ENCODE data around the gene ERI3.
A peak's percentile ranks its signal among the peaks of the same experiment; 100 is the strongest.

Gene ERI3

GRCh38 chr1:44323947-44324346, 31.1 kb downstream of the ERI3 start:
- DNase-seq (ENCODE audit: low read depth, low spot score), result no peak
- no peak overlapping the region for H3K4me3 ChIP-seq (ENCODE audit: low read length)

GRCh38 chr1:44322367-44322766, 32.7 kb downstream of the ERI3 start:
- no peak for DNase-seq (ENCODE audit: low read depth, low spot score)
- no peak overlapping the region for H3K4me3 ChIP-seq (ENCODE audit: low read length)

- H3K4me3 ChIP-seq (ENCODE audit: low read length), result no peak overlapping the region
Measured at GRCh38 chr1:44321466-44321865, 33.6 kb downstream of the ERI3 start.

GRCh38 chr1:44318097-44319088, 36.7 kb downstream of the ERI3 start:
- H3K4me3 ChIP-seq (ENCODE audit: low read length), result no peak overlapping the region
- DNase-seq (ENCODE audit: low read depth, low spot score), result peak; percentile 16

More at GRCh38 chr1:44321466-44321865, 33.6 kb downstream of the ERI3 start:
- DNase-seq (ENCODE audit: low read depth, low spot score), result no peak

- H3K4me3 ChIP-seq (ENCODE audit: low read length), result no peak overlapping the region
- peak; percentile 27 for DNase-seq (ENCODE audit: low read depth, low spot score)
Measured at GRCh38 chr1:44316231-44316759, 38.8 kb downstream of the ERI3 start.

GRCh38 chr1:44315521-44315920, 39.5 kb downstream of the ERI3 start:
- no peak overlapping the region for H3K4me3 ChIP-seq (ENCODE audit: low read length)
- no peak for DNase-seq (ENCODE audit: low read depth, low spot score)

- no peak for DNase-seq (ENCODE audit: low read depth, low spot score)
- H3K4me3 ChIP-seq (ENCODE audit: low read length), result no peak overlapping the region
Measured at GRCh38 chr1:44314452-44314851, 40.6 kb downstream of the ERI3 start.

- no peak overlapping the region for H3K4me3 ChIP-seq (ENCODE audit: low read length)
- DNase-seq (ENCODE audit: low read depth, low spot score), result no peak
Measured at GRCh38 chr1:44313265-44313918, 41.7 kb downstream of the ERI3 start.

- H3K4me3 ChIP-seq (ENCODE audit: low read length), result no peak overlapping the region
- DNase-seq (ENCODE audit: low read depth, low spot score), result no peak
Measured at GRCh38 chr1:44312399-44313196, 42.5 kb downstream of the ERI3 start.

GRCh38 chr1:44310006-44310405, 45.1 kb downstream of the ERI3 start:
- DNase-seq (ENCODE audit: low read depth, low spot score), result no peak
- no peak overlapping the region for H3K4me3 ChIP-seq (ENCODE audit: low read length)

- peak; percentile 97 for DNase-seq (ENCODE audit: low read depth, low spot score)
- H3K4me3 ChIP-seq (ENCODE audit: low read length), result no peak overlapping the region
Measured at GRCh38 chr1:44305962-44306422, 49.1 kb downstream of the ERI3 start.

GRCh38 chr1:44303532-44303931, 51.5 kb downstream of the ERI3 start:
- H3K4me3 ChIP-seq (ENCODE audit: low read length), result no peak overlapping the region
- no peak for DNase-seq (ENCODE audit: low read depth, low spot score)

GRCh38 chr1:44302541-44302940, 52.5 kb downstream of the ERI3 start:
- DNase-seq (ENCODE audit: low read depth, low spot score), result no peak

GRCh38 chr1:44301442-44301841, 53.6 kb downstream of the ERI3 start:
- DNase-seq (ENCODE audit: low read depth, low spot score), result no peak
- no peak overlapping the region for H3K4me3 ChIP-seq (ENCODE audit: low read length)

More at GRCh38 chr1:44302541-44302940, 52.5 kb downstream of the ERI3 start:
- no peak overlapping the region for H3K4me3 ChIP-seq (ENCODE audit: low read length)

GRCh38 chr1:44300852-44301251, 54.2 kb downstream of the ERI3 start:
- DNase-seq (ENCODE audit: low read depth, low spot score), result no peak
- no peak overlapping the region for H3K4me3 ChIP-seq (ENCODE audit: low read length)

- no peak overlapping the region for H3K4me3 ChIP-seq (ENCODE audit: low read length)
- DNase-seq (ENCODE audit: low read depth, low spot score), result no peak
Measured at GRCh38 chr1:44297695-44298400, 57.2 kb downstream of the ERI3 start.

GRCh38 chr1:44296806-44297205, 58.3 kb downstream of the ERI3 start:
- DNase-seq (ENCODE audit: low read depth, low spot score), result no peak
- H3K4me3 ChIP-seq (ENCODE audit: low read length), result no peak overlapping the region

- no peak overlapping the region for H3K4me3 ChIP-seq (ENCODE audit: low read length)
- no peak for DNase-seq (ENCODE audit: low read depth, low spot score)
Measured at GRCh38 chr1:44296086-44296485, 59.0 kb downstream of the ERI3 start.

GRCh38 chr1:44294588-44295007, 60.5 kb downstream of the ERI3 start:
- no peak overlapping the region for H3K4me3 ChIP-seq (ENCODE audit: low read length)
- DNase-seq (ENCODE audit: low read depth, low spot score), result no peak
